ENCODE results near the gene UEVLD.

DNA sequence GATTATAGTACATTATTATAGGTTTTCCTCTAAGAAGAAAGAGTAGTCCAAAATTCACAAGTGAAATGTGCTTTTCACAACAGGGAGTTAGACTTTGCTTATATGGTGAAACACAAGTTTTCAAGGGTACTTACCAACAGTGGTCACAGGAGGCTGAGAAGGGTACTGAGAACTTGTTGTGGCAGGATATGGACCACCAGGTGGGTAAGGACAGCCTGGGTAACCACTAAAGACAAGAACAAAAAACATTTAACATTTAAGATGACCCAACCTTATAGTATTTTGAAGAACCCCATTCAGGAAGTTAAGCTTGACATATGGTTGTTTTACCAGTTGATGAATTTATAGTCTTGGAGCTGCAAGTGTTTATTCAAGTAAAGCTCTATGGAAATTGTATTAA is 86.2 kb downstream of the UEVLD start:
- TF ChIP-seq, protein P1, sequence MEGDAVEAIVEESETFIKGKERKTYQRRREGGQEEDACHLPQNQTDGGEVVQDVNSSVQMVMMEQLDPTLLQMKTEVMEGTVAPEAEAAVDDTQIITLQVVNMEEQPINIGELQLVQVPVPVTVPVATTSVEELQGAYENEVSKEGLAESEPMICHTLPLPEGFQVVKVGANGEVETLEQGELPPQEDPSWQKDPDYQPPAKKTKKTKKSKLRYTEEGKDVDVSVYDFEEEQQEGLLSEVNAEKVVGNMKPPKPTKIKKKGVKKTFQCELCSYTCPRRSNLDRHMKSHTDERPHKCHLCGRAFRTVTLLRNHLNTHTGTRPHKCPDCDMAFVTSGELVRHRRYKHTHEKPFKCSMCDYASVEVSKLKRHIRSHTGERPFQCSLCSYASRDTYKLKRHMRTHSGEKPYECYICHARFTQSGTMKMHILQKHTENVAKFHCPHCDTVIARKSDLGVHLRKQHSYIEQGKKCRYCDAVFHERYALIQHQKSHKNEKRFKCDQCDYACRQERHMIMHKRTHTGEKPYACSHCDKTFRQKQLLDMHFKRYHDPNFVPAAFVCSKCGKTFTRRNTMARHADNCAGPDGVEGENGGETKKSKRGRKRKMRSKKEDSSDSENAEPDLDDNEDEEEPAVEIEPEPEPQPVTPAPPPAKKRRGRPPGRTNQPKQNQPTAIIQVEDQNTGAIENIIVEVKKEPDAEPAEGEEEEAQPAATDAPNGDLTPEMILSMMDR (tag by site-specific recombination; IDR thresholded peaks at IDR 0.05): no peak
- TF ChIP-seq ZNF76 (tag by site-specific recombination; IDR thresholded peaks at IDR 0.05; ENCODE audit: borderline replicate concordance, low read depth): no peak

All from HEK293 (cell line).